Measurements from ENCODE around the gene NPAS3.

The NPAS3 gene

DNA sequence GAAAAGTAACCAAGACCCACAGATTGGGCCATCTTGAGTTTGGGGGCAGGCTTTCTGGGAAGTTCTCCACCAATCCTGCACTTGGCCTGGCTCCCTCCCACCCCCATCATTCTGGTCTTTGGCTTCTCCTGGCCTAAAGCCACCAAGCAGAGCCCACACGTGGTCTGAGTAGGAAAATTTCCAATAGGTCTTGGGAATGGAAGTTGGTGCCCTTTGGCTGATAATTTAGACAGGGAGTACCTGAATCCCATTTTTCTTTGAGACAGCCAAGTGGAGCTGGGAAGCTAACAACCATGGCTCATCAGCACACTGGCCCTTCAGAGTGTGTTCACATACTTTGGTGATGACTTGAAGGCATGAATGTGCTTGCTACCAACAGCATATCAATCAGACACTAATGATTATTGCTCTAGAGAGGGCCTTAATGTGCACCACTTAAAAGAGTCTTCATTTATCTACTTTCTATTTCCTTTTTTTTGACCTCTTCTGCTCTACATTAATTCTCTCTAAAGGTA lies 856.2 kb downstream of the NPAS3 start:
- no peak overlapping the region for H3K4me3 ChIP-seq (ENCODE audit: low read depth, low read length)
- no peaks in the 10 kb centered on the region; the same call in 1 of the 2 replicates for H3K4me1 ChIP-seq (ENCODE audit: control insufficient read depth, insufficient read depth, low read length)
- H3K36me3 ChIP-seq (ENCODE audit: control insufficient read depth in 2 of 2, insufficient read depth in 1 of 2, low read length in 2 of 2) = no peaks in the 10 kb centered on the region
- no peaks in the 10 kb centered on the region for H3K9me3 ChIP-seq (ENCODE audit: control insufficient read depth, insufficient read depth, low read depth, low read length)
- H3K27ac ChIP-seq (ENCODE audit: extremely low read depth, low read depth, low read length) = no peak overlapping the region
- TF ChIP-seq ZNF501 (tag by site-specific recombination; IDR thresholded peaks at IDR 0.05) (no peak), ZNF16 (tag by site-specific recombination; IDR thresholded peaks at IDR 0.05; ENCODE audit: low read depth) (no peak), HOXD13 (CRISPR knock-in tag; IDR thresholded peaks at IDR 0.05; ENCODE audit: borderline replicate concordance) (no peak), WT1 (tag by site-specific recombination; IDR thresholded peaks at IDR 0.05) (no peak), GLIS2 (tag by site-specific recombination; IDR thresholded peaks at IDR 0.05) (no peak), ZNF529 (tag by site-specific recombination; IDR thresholded peaks at IDR 0.05; ENCODE audit: insufficient replicate concordance) (no peak), ZBTB20 (tag by site-specific recombination; IDR thresholded peaks at IDR 0.05) (no peak), KLF10 (tag by site-specific recombination; IDR thresholded peaks at IDR 0.05) (no peak), ZNF596 (tag by site-specific recombination; IDR thresholded peaks at IDR 0.05) (no peak)
- TF ChIP-seq, protein P1, sequence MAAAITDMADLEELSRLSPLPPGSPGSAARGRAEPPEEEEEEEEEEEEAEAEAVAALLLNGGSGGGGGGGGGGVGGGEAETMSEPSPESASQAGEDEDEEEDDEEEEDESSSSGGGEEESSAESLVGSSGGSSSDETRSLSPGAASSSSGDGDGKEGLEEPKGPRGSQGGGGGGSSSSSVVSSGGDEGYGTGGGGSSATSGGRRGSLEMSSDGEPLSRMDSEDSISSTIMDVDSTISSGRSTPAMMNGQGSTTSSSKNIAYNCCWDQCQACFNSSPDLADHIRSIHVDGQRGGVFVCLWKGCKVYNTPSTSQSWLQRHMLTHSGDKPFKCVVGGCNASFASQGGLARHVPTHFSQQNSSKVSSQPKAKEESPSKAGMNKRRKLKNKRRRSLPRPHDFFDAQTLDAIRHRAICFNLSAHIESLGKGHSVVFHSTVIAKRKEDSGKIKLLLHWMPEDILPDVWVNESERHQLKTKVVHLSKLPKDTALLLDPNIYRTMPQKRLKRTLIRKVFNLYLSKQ (tag by site-specific recombination; IDR thresholded peaks at IDR 0.05; ENCODE audit: borderline replicate concordance) = no peak
- ChIA-PET POLR2A (no interaction called here), CTCF (interaction anchor here (0.6 to 1.0 kb wide), 2 partner anchors 320 to 506 kb away, joined by 3 read pairs; no protein-coding TSS in a partner anchor)

DNA sequence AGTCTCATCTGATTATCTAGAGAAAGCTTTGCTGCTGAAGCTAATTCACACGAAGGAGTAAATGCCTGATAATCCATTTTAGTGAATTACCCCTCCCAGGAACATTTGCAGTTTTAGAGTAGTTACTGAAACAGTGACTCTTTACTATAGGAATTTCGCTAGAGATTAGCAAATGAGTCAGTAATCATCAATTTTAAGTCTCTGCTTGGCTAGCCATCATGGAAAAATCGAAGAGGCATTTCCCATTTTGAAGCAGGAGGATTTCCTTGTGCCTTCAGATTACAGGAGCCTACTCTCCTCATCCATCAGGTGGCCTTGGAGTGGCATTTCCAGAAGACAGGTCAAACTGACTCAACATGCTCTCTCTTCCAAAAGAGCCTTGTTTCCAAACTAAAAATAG lies 857.7 kb downstream of the NPAS3 start:
- ChIA-PET CTCF (interaction anchor here (0.6 kb wide), 1 partner anchor 1207 kb away, joined by 3 read pairs; no protein-coding TSS in a partner anchor), POLR2A (no interaction called here)
- no peaks in the 10 kb centered on the region; the same call in 1 of the 2 replicates for H3K4me1 ChIP-seq (ENCODE audit: control insufficient read depth, insufficient read depth, low read length)
- no peak overlapping the region for H3K27ac ChIP-seq (ENCODE audit: extremely low read depth, low read depth, low read length)
- no peak overlapping the region for H3K4me3 ChIP-seq (ENCODE audit: low read depth, low read length)
- no peak for TF ChIP-seq ZNF221 (tag by site-specific recombination; IDR thresholded peaks at IDR 0.05; ENCODE audit: borderline replicate concordance)
- TF ChIP-seq GFI1B (tag by site-specific recombination; IDR thresholded peaks at IDR 0.05) = no peak
- TF ChIP-seq, protein P2, sequence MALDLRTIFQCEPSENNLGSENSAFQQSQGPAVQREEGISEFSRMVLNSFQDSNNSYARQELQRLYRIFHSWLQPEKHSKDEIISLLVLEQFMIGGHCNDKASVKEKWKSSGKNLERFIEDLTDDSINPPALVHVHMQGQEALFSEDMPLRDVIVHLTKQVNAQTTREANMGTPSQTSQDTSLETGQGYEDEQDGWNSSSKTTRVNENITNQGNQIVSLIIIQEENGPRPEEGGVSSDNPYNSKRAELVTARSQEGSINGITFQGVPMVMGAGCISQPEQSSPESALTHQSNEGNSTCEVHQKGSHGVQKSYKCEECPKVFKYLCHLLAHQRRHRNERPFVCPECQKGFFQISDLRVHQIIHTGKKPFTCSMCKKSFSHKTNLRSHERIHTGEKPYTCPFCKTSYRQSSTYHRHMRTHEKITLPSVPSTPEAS (tag by site-specific recombination; IDR thresholded peaks at IDR 0.05) = no peak
- TF ChIP-seq ZNF37A (tag by site-specific recombination; IDR thresholded peaks at IDR 0.05) = no peak
- TF ChIP-seq ZNF777 (tag by site-specific recombination; IDR thresholded peaks at IDR 0.05; ENCODE audit: borderline replicate concordance) = no peak
- TF ChIP-seq ZBTB7A (tag by site-specific recombination; IDR thresholded peaks at IDR 0.05; ENCODE audit: low read depth) = no peak
- TF ChIP-seq ZNF132 (tag by site-specific recombination; IDR thresholded peaks at IDR 0.05; ENCODE audit: borderline replicate concordance) = no peak
- TF ChIP-seq, protein P3, sequence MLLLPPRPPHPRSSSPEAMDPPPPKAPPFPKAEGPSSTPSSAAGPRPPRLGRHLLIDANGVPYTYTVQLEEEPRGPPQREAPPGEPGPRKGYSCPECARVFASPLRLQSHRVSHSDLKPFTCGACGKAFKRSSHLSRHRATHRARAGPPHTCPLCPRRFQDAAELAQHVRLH (tag by site-specific recombination; IDR thresholded peaks at IDR 0.05) = no peak
- TF ChIP-seq KLF9 (tag by site-specific recombination; IDR thresholded peaks at IDR 0.05; ENCODE audit: low read depth) = no peak
- TF ChIP-seq SCRT1 (tag by site-specific recombination; IDR thresholded peaks at IDR 0.05; ENCODE audit: borderline replicate concordance) = no peak
- TF ChIP-seq, protein P4, sequence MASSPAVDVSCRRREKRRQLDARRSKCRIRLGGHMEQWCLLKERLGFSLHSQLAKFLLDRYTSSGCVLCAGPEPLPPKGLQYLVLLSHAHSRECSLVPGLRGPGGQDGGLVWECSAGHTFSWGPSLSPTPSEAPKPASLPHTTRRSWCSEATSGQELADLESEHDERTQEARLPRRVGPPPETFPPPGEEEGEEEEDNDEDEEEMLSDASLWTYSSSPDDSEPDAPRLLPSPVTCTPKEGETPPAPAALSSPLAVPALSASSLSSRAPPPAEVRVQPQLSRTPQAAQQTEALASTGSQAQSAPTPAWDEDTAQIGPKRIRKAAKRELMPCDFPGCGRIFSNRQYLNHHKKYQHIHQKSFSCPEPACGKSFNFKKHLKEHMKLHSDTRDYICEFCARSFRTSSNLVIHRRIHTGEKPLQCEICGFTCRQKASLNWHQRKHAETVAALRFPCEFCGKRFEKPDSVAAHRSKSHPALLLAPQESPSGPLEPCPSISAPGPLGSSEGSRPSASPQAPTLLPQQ (tag by site-specific recombination; IDR thresholded peaks at IDR 0.05) = no peak
- TF ChIP-seq ZNF830 (tag by site-specific recombination; IDR thresholded peaks at IDR 0.05; ENCODE audit: low read depth) = no peak
- no peak for TF ChIP-seq ZNF302 (tag by site-specific recombination; IDR thresholded peaks at IDR 0.05; ENCODE audit: low read depth)
- TF ChIP-seq ZNF223 (tag by site-specific recombination; IDR thresholded peaks at IDR 0.05) = no peak
- TF ChIP-seq, protein P5, sequence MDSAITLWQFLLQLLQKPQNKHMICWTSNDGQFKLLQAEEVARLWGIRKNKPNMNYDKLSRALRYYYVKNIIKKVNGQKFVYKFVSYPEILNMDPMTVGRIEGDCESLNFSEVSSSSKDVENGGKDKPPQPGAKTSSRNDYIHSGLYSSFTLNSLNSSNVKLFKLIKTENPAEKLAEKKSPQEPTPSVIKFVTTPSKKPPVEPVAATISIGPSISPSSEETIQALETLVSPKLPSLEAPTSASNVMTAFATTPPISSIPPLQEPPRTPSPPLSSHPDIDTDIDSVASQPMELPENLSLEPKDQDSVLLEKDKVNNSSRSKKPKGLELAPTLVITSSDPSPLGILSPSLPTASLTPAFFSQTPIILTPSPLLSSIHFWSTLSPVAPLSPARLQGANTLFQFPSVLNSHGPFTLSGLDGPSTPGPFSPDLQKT (IDR thresholded peaks at IDR 0.05; ENCODE audit: borderline replicate concordance, low read depth, low read length) = no peak
- no peak for TF ChIP-seq ZNF624 (tag by site-specific recombination; IDR thresholded peaks at IDR 0.05)
- no peak for TF ChIP-seq ZFP37 (tag by site-specific recombination; IDR thresholded peaks at IDR 0.05)
- TF ChIP-seq, protein P6, sequence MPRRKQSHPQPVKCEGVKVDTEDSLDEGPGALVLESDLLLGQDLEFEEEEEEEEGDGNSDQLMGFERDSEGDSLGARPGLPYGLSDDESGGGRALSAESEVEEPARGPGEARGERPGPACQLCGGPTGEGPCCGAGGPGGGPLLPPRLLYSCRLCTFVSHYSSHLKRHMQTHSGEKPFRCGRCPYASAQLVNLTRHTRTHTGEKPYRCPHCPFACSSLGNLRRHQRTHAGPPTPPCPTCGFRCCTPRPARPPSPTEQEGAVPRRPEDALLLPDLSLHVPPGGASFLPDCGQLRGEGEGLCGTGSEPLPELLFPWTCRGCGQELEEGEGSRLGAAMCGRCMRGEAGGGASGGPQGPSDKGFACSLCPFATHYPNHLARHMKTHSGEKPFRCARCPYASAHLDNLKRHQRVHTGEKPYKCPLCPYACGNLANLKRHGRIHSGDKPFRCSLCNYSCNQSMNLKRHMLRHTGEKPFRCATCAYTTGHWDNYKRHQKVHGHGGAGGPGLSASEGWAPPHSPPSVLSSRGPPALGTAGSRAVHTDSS (tag by site-specific recombination; IDR thresholded peaks at IDR 0.05) = no peak
- no peaks in the 10 kb centered on the region for H3K9me3 ChIP-seq (ENCODE audit: control insufficient read depth, insufficient read depth, low read depth, low read length)
- H3K36me3 ChIP-seq (ENCODE audit: control insufficient read depth in 2 of 2, insufficient read depth in 1 of 2, low read length in 2 of 2) = no peaks in the 10 kb centered on the region
